Left kidney (tissue), 2 donors: Measurements from ENCODE around the gene NLGN1. TPM values are rescaled to one million over a fixed set of nuclear protein-coding genes. Genes with fewer than 3 reads are reported as not detected.

Experiments used
- DNase-seq: peaks from one replicate; pipeline ENCODE4 v3.0.0-alpha.2; 2013
- polyA plus RNA-seq: library from polyadenylated mRNA; unstranded; fragments of 120-200 nt; gene quantifications from one replicate; pipeline ENCODE4 v1.2.1, GENCODE V29; 2013; ENCODE audit not compliant: insufficient read length

Gene NLGN1
- polyA plus RNA-seq, 1 donor = 2.9 TPM

- no peak for DNase-seq
Measured at GRCh38 chr3:173719585-173719984, 322.0 kb downstream of the NLGN1 start.

GRCh38 chr3:173725507-173725906 is 328.0 kb downstream of the NLGN1 start:
- DNase-seq = no peak

- DNase-seq = no peak
Measured at GRCh38 chr3:173730391-173730790, 332.8 kb downstream of the NLGN1 start.

GRCh38 chr3:173732237-173732636 is 334.7 kb downstream of the NLGN1 start:
- no peak for DNase-seq

- DNase-seq = peak; percentile 25
Measured at GRCh38 chr3:173733029-173733652, 335.6 kb downstream of the NLGN1 start.

GRCh38 chr3:173734473-173734872 is 336.9 kb downstream of the NLGN1 start:
- DNase-seq = no peak

- no peak for DNase-seq
Measured at GRCh38 chr3:173734895-173735294, 337.4 kb downstream of the NLGN1 start.

- DNase-seq = no peak
Measured at GRCh38 chr3:173735841-173736240, 338.3 kb downstream of the NLGN1 start.

GRCh38 chr3:173737167-173737808 is 339.7 kb downstream of the NLGN1 start:
- no peak for DNase-seq

- no peak for DNase-seq
Measured at GRCh38 chr3:173739726-173740125, 342.2 kb downstream of the NLGN1 start.

- no peak for DNase-seq
Measured at GRCh38 chr3:173742491-173742890, 344.9 kb downstream of the NLGN1 start.

GRCh38 chr3:173743111-173743510 is 345.6 kb downstream of the NLGN1 start:
- DNase-seq = no peak

- DNase-seq = no peak
Measured at GRCh38 chr3:173743516-173743915, 346.0 kb downstream of the NLGN1 start.

GRCh38 chr3:173744479-173744878 is 346.9 kb downstream of the NLGN1 start:
- no peak for DNase-seq

GRCh38 chr3:173744895-173745294 is 347.4 kb downstream of the NLGN1 start:
- DNase-seq = no peak

GRCh38 chr3:173745952-173746682 is 348.6 kb downstream of the NLGN1 start:
- DNase-seq = no peak

- DNase-seq = no peak
Measured at GRCh38 chr3:173747427-173747826, 349.9 kb downstream of the NLGN1 start.

GRCh38 chr3:173748105-173748504 is 350.6 kb downstream of the NLGN1 start:
- no peak for DNase-seq

- no peak for DNase-seq
Measured at GRCh38 chr3:173750095-173750494, 352.6 kb downstream of the NLGN1 start.

- no peak for DNase-seq
Measured at GRCh38 chr3:173750591-173750990, 353.0 kb downstream of the NLGN1 start.

- no peak for DNase-seq
Measured at GRCh38 chr3:173753593-173753992, 356.0 kb downstream of the NLGN1 start.

- no peak for DNase-seq
Measured at GRCh38 chr3:173755161-173755560, 357.6 kb downstream of the NLGN1 start.

GRCh38 chr3:173761161-173761560 is 363.6 kb downstream of the NLGN1 start:
- no peak for DNase-seq
